Pulmonary artery endothelial cell (primary cell): ENCODE measurements around the gene DENND6B. TPM values are rescaled to one million over a fixed set of nuclear protein-coding genes. Genes with fewer than 3 reads are reported as not detected.

Source experiments
- DNase-seq: peaks from one replicate; pipeline ENCODE4 v3.0.0-alpha.2; 2011; ENCODE audit warnings: low read depth, low spot score
- total RNA-seq: library from RNA; depleted of rRNA; stranded (reverse); fragments of >200 nt; gene quantifications from 2 replicates; pipeline ENCODE4 v1.2.3, GENCODE V29; 2014

Gene DENND6B
- total RNA-seq, 1 donor from 2014 or later = 1.3 TPM

DNA sequence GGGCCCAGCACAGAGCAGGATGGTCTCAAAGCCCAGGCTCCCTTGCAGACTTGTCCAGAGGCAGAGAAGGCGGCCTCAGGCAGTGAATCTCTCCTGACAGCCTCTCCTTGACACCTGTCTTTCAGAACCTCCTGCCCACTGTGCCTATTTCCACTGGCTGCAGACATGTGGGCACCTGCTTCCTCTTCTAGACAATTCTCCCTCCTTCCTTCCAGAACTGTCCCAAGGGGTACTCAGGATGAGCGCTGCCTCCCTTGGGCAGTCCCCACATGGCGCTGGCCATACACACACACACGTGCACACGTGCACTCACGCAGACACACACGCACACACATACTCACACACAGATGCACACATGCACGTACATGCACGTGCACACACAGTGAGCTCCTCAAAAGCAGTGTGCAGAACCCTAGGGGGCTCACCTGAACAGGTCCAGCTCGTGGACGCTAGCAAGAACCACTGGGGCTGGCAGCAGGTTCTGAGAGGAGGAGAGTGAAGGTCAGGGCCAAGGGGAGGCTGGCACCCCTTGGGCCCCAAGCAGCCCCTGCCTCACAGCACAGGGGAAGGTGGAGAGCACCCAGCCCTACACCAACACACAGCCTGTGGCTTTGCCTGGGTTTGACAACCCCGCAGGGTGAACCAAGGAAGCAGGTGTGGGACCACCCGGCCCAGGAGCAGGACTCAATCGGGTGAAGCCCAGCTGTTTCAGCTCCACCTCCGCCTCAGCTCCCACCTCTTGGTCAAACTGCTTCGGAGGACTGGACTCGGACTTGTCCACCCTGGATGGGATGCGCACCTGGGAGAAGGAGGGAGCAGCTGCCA is 11.3 kb downstream of the DENND6B start:
- no peak for DNase-seq

GRCh38 chr22:50314455-50315288 is 12.1 kb downstream of the DENND6B start:
- no peak for DNase-seq

DNA sequence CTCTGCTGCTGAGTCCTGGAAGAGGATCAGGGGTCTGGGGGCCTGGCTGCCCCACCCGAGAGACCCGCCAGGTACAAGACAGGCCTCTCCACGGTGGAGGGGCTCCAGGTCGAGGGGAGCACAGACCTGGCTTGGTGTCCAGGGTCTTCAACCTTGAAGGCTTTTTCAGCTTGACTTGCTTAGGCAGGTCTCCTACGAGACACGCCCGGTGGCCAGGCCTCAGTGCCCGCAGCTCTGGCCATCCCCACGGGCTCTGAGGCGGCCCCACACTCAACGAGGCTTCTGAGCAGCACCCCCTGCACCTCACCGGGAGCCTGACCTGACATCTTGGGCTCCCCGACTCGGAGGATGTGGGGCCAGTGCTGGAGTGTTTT is 12.7 kb downstream of the DENND6B start:
- DNase-seq = no peak

GRCh38 chr22:50313600-50313999 is 13.2 kb downstream of the DENND6B start:
- DNase-seq = no peak

DNA sequence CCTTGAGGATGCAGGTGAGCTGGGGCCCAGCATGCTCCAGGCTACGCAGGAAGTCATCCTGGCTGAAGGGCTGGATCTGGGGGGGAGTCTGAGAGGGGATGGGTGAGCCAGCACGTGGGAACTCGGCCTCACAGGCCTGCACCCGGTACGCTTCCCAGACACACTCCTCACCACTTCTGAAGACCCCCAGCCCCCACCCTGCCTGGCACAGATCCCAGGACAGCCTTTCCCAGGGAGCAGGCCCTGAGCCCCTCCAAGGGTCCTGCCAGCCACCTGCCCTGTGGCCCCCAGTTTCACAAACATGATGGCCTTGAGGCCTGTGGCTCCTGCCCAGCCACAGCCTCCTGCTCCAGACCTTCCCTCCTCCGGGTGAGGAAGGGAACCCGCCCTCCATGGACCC is 13.8 kb downstream of the DENND6B start:
- no peak for DNase-seq

GRCh38 chr22:50312371-50312770 is 14.4 kb downstream of the DENND6B start:
- DNase-seq = no peak

DNA sequence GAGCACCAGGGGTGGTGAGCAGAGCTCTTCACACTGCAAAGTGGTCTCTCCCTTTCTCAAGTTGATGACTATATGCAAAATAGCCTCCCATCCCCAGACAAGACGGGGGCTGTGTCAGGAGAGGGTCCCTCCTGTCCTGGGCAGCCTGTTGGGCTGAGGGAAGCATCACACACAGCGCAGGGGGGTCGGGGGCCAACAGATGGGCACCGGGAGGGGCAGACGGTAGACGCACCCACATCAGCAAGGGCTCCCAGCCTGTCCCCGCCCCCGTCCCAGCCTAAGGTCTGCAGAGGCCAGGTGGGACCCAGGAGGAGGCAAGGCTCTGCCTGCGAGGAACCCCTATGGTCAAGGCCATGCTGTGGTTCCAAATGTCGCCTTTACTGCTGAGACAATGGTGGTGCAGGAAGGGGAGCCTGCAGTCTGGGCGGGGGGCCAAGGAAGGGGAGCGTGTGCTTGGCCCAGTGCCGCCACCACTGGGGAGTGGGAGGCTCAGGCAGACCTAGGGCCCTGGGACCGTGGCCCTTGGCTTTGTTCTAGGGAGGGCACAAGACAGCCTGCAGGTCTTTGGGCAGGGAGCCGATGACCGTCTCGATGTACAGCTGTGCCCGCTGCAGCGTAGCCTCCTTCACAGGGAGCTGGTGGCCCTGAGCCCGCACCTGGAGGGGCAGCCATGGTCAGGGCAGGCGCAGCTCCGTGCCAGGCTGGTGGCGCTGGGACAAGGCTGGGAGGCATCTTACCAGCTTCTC is 15.0 kb downstream of the DENND6B start:
- DNase-seq = no peak

- no peak for DNase-seq
Observed at GRCh38 chr22:50310949-50311444, 15.8 kb downstream of the DENND6B start.

DNA sequence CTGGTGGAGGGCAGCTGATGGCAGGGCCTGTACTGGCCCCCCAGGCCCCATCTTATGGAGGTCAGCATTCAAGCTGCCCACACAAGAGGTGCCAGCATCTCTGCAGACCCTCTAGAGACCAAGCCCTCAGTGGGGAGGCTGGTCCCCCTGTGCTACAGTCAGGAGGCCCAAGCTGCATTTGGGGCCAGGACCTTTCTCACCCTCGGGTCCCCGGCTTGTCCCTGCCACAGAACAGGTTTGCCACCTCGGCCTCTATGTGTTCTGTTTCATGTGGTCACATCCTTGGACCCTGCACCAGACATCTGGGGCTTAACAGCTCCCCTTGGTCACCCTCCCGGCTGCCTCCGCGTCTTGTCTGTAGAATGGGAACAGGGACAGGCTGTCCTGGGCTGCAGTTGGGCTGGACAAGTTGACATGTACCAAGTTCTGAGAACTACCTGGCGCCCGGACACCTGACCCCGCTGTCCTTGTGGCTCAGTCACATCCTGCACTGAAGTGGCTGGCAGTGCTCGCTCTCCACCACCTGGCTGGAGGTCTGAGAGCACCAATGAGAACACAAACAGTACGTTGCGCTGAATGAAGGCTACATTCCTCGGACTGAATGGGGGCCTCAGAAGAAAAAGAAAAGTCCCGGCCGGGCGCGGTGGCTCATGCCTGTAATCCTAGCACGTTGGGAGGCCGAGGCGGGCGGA is 16.6 kb downstream of the DENND6B start:
- DNase-seq = no peak

DNA sequence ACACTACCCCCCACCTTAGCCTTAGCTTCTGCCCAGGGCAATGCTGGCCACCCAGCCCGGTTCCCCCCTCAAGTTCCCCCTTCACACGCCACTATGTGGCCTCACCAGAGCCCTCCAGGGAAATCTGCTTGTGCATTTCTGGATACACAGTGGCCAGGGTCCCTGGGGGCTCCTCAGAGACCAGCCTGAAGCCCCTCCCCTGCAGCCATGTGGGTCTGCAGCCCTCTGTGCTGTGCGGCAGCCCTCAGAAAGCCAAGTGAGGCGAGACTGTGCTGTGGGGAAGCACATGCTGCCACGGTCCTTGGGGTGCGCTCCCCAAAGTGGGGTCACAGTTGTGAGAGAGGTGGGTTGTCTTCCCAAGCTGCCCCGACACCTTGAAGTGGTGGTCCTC is 17.2 kb downstream of the DENND6B start:
- DNase-seq = no peak

DNA sequence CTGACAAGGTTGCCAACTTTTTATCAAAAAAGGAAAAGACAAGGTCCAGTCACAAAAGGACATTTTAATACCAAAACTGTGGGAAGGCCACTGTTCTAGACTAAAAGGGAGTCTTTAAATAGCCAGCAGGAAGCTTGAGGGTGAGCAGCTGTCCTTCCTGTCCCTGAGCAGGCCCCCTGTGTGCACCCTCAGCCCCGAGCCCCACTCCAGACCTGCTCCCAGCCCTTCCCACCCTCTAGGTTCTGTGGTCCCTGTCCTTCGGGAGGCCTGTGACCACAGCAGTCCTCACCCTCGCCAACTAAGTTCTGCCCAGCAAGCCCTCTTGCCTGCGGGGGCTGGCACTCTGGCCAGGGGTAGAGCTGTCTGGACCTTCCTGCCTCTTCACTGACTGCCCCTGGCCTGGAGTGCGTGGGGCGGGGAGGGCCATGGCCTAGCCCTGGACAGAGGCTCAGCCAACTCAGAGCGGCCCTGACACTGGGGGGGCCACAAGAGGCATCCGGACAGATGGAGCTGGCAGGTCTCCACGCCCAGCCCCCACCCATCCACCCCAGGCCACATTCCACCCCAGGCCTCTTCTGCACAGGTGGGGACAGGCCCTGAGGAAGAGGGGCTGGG is 17.7 kb downstream of the DENND6B start:
- DNase-seq = no peak

GRCh38 chr22:50308597-50308935 is 18.2 kb downstream of the DENND6B start:
- DNase-seq = no peak

- no peak for DNase-seq
Observed at GRCh38 chr22:50307890-50308596, 18.8 kb downstream of the DENND6B start.

DNA sequence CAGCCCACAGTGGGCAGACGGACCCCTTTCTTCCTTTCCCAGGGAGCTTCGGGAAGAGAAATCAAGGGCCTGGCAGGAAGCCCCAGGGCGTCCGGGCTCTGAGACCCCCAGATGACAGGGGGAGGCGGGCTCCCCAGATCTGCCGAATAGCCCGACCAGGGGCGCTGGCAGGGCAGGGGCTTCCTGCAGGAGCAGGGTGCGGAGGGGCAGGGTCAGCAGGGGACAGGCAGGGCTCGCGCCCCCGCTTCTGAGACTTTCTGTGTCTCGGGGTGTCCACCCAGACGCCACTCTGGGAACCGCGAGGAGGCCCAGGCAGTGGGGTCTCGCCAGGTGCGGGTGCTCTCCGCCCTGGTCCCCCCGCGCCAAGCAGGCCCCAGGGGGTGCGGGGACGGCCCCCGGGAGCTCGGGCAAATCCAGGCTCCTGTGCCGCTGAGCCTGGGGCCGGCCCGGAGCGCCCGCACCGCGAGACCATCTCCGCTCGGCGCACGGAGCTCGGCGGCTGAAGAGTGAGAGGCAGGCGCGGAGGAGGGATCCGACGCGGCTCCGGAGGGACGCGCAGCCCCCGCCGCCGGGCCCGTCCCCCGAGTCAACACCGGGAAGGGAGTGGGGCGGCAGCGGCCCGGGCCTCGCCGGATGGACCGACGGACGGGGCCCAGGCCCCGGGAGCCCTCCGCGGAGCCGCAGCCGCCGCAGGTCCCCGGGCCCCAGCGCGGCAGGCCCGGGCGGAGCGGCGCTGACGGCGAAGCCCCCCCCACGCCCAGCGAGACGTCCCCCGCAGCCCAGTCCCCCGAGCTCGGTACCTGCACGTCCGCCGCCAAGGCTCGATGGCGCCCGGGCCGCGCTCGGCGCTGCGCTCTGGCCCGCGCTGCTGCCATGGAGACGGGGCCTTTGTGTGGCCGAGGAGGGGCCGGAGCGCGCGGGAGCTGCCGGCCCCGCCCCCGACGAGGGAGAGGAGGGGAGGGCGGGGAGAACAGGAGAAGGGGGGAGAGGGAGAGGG is 19.8 kb downstream of the DENND6B start, which contains the start of gene PLXNB2:
Gene PLXNB2 (minus strand): TSS at position 894 of the 997 bp plus-strand sequence. CDS start 17,062 bp downstream, outside the sequence.
- DNase-seq = no peak

GRCh38 chr22:50305923-50306566 is 20.8 kb downstream of the DENND6B start:
- peak; percentile 79 for DNase-seq

DNA sequence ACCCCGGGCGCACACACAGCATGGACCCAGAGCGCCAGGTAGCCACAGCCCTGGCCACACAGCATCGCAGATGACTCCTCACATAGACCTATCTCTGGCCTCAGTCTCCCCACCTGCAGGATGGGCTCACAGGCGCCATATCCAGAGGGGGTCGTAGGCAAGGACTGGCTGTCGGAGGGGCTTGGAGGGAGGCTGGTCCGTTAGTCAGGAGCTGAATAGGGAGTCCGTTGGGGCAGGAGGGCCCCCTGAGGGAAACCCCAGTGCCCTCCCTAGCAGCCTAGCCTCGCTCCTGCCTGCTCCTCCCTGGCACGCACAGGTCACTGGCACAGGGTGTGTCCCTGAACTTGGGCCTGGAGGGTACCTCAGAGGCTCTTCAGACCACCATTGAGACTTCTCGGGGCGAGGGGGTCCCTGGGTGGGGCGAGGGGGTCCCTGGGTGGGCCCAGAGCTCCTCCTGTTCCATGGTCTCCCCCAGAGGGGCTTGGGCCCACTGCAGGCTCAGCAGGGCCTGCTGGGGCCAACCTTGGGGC is 21.4 kb downstream of the DENND6B start:
- no peak for DNase-seq

GRCh38 chr22:50304528-50305392 is 22.1 kb downstream of the DENND6B start:
- DNase-seq = no peak
